Stimulated activated CD4-positive, alpha-beta T cell treated with anti-CD3 and anti-CD28 coated beads, Interleukin-4, amount 100 ng/mL, for 1 hour (primary cell): ENCODE results near the gene TMEM267.
A peak's percentile ranks its signal among the peaks of the same experiment; 100 is the strongest.
"Not testable (repeated sequence)": the region's sequence is repeated elsewhere in the genome, so short reads cannot be mapped to it uniquely, and the experiment has no call there.

Experiments used
- DNase-seq: peaks from one replicate; pipeline ENCODE4 v3.0.0-alpha.2; 2020

The TMEM267 gene, protein sequence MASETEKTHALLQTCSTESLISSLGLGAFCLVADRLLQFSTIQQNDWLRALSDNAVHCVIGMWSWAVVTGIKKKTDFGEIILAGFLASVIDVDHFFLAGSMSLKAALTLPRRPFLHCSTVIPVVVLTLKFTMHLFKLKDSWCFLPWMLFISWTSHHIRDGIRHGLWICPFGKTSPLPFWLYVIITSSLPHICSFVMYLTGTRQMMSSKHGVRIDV

DNA sequence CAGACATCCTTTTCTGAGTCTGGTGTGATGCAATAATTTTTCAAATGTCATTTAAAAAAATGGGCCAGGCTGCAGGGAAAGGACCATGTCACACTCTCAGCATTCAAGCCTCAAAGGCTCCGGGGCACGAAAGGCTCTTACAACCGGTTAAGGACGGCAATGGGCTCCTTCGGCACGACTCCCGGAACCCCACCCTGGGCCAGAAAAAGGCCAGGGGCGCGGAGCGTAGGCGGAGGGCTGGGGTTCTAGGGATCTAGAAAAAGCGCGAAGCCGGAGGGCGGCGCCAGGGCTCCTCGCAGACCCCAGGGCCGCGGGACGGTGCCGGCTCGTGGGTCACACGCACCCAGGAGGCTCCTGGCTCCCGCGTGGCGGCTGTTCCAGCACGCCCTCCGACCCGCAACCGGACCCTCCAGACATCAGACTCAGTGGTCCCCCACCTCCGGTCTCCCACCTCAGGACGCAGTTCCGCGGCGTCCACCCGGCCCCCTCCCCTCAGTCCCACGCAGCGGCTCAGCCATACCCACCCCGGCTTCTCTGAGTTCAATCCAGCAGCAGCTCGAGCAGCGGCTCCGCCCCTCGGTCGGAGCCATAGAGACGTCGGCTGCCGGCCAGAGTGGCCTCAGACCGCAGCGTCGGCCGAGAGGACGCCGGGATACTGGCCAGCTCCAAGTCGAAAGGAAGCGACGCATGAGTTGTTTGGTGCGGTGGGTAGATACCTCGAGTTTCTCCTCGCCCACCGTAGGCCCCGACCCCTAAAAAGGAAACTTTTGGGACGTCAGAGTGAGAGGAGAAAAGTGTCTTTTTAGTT is at the start of gene TMEM267:
TSS of gene TMEM267 (minus strand) at position 568 of the 808 bp plus-strand sequence. CDS start 29,896 bp downstream, outside the sequence.
- peak; percentile 86 for DNase-seq

DNA sequence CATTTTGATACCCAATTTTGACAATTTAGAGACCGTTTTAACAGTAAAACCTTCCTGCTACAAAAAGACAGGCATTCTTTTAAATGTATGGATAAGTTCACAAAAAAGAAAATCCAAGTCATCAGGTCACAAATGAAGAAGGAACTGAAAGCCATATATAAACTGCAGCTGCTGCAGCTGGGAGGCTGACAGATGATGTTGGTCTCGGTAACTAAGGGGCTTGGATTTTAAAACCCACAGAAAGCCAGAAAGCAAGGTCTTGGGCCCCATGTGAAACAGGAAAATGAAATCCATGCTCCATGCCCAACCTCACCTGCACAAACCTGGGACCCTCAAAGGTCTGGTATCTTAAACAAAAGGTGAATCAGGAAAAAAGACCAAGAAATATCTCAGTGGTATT is 47.0 kb upstream of the TMEM267 start:
- DNase-seq, result no peak

DNA sequence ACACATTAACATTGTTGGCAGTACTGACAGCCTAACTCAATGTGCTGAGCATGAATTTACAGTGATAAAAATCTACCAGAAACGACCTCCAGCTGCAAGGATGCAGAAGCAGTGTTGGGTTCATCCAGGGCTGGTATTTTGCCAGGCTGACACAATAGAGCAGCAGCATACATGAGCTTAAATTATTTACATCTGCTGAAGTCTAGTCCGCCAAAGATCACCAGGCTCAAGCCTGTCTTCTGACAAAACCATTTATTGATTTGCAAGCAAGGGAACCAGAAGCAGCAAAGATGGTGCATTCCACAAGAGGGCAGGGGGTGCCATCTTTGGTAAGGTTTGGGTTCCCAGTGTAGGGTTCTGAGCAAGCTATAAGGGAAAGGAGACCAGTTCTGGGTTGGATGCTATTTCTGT is 40.0 kb upstream of the TMEM267 start:
- no peak for DNase-seq

GRCh38 chr5:43520615-43521014 is 37.0 kb upstream of the TMEM267 start:
- no peak for DNase-seq

DNA sequence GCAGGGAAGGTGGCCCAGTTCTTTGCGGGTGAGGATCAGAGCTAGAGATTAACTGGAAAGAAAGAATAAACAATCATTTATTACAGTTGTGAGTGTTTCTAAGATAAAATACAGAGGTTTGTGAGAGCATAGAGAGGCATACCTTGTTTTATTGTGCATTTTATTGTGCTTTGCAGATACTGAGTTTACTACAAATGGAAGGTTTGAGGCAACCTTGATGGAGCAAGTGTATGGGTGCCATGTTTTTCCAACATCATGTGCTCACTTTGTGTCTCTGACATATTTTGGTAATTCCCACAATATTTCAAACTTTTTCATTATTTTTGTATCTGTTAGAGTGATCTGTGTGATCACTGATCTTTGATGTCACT is 32.0 kb upstream of the TMEM267 start:
- no peak for DNase-seq

- DNase-seq, result peak; percentile 95
These were observed 31.4 kb upstream of the TMEM267 start, which contains the start of gene C5orf34 for GRCh38 chr5:43514816-43515677. TSS of gene C5orf34 (minus strand) at chr5:43515148. CDS start at chr5:43509339, 5,809 bp downstream.

DNA sequence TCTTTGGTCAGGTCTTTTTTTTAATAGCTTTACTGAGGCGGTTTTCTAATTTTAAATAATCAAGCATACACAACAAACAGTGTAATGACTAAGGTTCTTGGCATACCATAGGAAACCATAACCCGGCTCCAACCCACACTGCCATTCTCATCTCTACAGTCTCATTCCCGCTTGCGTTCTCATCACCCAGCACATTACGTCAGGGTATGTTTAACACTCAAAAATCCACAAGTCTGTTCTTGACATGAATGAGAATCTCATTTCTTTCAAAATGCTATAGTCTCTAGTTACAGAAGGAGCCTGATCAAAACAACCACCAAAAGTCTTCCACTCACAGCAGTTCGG is 30.8 kb upstream of the TMEM267 start:
- no peak for DNase-seq

DNA sequence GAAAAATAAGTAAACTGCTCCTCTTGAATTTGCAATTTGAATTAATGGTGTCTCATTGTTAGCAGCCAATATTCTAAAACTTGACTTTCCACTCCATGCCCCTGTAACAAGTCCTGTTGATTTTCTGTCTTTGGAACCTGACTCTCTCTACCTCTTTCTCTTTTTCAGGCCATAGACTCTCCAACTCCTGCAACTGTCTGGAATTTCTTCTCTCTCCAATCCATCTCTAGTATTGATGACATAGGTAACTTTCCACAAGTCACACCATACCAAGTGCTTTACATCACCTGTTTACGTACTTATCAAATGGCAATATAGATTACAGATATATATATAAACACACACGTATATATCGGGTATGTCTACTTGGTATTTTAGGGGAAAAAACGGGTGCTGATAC is 30.4 kb upstream of the TMEM267 start:
- no peak for DNase-seq

- DNase-seq, result not testable (repeated sequence)
These were observed 27.4 kb upstream of the TMEM267 start for GRCh38 chr5:43511062-43511461.

DNA sequence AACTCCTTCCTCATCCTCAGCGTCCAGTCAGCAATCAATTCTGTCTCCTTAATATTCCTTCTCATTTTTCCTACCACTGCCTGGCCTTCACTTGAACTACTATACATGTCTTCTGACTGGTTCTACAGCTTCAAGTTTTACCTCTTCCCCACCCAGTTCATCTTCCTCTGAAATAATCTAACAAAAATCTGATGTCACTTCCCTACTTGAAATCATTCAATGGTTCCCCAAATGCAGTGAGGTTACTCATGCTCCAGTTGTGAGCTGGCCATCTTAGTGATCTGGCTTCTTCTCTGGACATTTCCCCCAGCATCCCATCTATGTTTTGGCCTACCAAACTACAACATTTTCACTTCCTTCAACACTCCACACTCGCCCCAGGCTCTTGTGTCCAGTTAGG is 14.9 kb upstream of the TMEM267 start:
- DNase-seq, result no peak

DNA sequence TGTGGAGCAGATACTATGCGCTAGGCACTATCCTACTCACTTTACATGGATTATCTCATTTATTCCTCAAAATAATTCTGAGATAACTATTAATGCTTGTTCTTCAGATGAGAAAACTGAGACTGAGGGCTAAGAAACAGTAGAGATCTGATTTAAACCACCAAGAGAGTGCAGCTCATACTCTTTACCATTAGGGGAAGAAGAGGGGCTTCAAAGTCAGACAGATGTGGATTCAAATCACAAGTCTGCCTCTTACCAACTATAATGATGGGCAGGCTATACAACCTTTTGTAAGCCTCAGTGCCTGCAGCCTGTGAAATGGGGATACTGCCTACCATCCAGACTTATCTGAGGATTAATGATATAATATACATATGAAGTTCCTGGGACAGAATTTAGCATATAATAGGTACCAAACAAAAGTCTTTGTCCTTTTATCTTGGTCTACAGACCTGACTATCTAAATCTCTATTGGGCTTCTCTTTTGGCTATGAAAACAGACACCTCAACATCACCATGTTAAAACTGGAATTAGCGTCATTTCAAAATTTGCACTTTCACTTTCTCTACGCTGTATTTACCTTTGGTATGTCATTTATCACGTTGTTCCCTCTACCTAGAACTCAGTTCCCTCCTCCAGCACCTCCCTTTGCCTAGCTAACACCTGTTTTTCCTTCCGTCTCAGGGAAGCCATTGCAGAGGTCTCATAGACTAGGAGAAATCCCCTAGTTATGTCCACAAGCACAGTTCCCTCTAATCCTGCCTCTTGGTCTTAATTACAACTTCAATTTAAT is 13.8 kb upstream of the TMEM267 start:
- no peak for DNase-seq

DNA sequence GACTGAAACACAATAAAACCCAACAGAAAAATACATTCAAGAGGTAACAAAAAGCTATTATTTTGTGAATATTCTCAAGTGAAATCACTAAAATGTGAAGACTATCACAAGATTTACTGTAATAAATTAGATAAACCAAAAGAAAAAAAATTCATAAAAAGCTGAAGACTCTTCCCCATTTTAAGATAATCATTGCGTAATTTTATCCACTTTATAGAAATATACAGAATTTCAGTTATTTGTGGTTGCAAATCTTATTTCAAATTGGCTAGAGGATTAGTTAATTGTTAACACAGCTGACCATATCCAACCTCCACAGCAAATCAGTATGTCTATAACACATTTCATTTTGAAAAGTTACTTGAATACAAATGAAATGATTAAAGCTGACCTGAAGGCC is 7.7 kb upstream of the TMEM267 start:
- no peak for DNase-seq

DNA sequence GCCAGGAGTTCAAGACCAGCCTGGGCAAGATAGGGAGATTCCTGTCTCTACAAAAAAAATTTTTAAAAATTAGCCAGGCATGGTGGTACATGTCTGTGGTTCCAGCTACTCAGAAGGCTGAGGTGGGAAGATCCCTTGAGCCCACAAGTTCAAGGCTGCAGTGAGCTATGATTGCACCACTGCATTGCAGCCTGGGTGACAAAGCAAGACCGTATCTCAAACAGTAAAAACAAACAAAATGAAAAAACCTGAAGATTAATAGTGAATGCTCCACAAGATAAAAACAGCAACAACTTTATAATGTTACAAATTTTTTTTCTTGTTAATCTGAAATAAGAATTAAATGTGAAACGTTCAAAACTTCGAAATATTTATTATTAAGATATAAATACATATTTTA is 2.7 kb upstream of the TMEM267 start:
- no peak for DNase-seq

DNA sequence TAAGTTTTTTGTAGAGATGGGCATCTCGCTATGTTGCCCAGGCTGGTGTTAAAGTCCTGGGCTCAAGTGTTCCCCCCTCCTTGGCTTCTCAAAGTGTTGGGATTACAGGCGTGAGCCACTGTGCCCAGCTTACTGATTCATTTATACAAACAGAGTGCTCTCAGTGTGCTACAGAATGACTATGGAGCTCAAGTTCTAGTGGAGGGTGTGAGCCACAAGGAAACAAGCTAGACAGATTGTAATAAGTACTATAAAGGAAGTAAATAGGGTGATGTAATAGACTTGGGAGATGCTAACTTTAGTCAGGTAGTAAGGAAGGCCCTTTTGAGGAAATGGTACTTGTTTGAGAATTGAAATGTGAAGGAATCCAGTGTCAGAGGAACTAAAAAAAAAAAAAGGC is 1.7 kb upstream of the TMEM267 start:
- no peak for DNase-seq

DNA sequence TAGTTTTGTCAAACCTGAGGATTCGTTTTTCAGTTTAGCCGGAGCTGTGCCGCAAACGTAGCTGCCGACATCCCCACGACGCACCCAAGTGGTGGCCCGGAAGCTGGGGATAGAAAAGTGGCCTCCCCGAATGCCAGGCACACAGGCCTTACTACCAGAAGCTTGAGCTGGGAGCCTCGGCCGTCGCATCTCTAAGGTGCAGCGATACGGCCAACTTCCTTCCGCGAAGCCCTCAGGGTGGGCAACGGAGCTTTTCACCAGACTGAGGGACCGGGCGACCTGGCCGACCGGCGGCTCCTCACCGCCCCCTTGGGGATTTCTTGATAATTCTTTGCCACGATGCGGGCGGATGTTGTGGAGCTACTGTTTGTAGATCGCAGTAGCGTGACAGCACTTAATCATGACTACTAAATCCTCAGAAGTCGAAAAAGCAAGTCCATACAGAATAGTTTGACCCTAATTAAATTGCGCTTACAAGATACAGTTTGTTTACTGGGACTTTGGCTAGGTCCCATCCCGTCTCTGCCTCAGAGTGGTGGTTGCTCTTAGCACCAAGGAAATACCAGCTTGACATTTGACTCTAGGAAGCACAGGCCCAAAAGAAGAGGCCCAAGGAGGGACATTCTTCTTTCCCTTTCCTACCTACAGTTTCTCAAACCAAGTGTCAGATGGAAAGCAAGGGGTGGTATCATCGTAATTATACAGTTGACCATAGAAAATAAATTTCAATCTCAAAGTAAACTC is 613 bp upstream of the TMEM267 start:
- DNase-seq, result peak; percentile 82

DNA sequence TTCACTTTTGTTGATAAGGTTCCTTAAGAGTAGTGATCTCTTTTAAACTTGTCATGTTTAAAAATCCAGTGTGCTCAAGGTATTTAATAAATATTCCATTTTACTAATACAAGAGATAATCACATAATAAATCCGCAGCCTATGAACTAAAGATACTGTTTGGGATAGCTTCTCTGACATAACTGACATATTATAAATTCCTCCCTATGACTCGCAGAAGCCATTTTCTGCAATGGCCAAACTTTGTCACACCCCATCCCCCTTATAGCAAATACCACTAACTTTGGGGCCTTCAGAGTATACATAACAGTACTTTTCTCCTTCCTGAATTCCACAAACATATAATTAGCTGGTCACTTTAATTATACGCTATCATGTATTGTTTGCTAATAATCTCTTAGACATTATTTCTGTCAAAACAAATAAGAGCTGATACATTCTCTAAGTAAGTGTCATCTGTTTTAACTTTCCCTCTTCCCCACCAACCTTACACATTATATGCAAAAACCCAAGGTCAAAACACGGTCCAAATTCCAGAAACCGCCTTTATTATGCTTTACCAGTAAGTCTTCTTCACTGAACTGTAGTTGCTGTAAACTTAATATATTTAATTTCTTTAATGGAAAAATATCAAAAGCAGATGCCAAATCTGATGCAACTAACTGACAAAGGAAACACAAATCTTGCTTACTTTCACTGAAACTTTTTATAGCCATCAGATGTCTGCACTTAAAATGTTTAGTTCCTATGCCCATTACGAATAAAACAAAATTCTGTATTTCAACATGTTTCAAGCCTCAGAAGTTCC is 971 bp downstream of the TMEM267 start:
- DNase-seq, result no peak

DNA sequence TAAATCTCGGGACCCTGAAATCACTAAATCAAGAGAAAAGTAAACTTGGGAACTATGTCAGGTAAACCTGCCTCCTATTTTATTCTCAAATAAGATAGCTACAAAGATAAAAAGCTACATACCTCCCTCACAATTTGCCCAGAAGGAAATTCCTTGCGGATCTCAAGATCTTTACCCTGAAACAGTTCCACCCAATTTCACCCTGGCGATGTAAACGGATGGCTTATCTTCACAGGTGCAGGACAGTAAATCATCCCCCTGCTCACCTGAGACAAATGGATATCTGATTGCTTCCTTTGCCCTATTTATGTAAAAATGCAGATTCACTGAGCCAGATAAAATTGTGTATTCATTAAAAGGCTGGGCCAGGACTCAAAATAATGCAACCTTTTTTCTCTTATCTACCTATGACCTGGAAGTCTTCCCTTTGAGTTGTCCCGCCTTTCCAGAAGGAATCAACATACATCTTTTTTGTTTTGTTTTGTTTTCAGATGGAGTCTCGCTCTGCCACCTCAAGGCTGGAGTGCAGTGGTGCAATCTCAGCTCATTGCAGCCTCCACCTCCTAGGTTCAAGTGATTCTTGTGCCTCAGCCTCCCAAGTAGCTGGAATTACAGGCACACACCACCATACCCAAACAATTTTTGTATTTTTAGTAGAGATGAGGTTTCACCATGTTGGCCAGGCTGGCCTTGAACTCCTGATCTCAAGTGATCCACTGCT is 13.8 kb downstream of the TMEM267 start:
- no peak for DNase-seq

GRCh38 chr5:43467100-43467499 is 16.6 kb downstream of the TMEM267 start:
- no peak for DNase-seq

- not testable (repeated sequence) for DNase-seq
These were observed 18.2 kb downstream of the TMEM267 start for GRCh38 chr5:43465455-43465854.

DNA sequence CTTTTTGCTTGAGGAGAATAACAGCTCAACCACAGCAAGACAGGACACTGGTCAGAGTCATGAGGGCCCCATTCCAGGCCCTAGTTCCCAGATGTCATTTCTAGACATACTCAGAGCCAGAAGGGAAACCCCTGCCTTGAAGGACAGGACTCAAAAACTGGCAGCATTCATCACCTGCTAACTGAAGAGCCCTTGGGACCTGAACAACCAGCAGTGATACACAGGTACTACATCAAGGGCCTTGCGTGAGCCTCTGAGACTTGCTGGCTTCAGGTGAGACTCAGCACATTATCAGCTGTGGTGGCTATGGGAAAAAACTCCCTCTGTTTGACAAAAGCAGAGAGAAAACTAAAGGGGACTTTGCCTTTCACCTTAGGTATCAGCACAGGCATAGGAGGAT is 22.6 kb downstream of the TMEM267 start:
- DNase-seq, result no peak
